NB4 (cell line): ENCODE measurements around the gene C12orf75.

ENCODE experiments used
- CTCF ChIP-seq: IDR thresholded peaks from one replicate; pipeline ENCODE4 v1.5.1; 2012; ENCODE audit warnings: low read depth, low read length
- MAX ChIP-seq: IDR thresholded peaks from 2 replicates; pipeline ENCODE4 v1.6.1; 2011; ENCODE audit warnings: low read depth, low read length
- MYC ChIP-seq: IDR thresholded peaks from 2 replicates; pipeline ENCODE4 v1.6.1; 2011; ENCODE audit warnings: low read depth, low read length
- POLR2A ChIP-seq: IDR thresholded peaks from 2 replicates; pipeline ENCODE4 v1.6.1; 2011; ENCODE audit warnings: mild to moderate bottlenecking; ENCODE audit not compliant: insufficient read length; ENCODE audit errors: extremely low read depth

GRCh38 chr12:105343836-105344235 is 13.3 kb downstream of the C12orf75 start:
- no peak for TF ChIP-seq CTCF
- TF ChIP-seq POLR2A: no peak
- TF ChIP-seq MYC: no peak
- TF ChIP-seq MAX: no peak
